Activated naive CD4-positive, alpha-beta T cell treated with anti-CD3 and anti-CD28 coated beads, Interleukin-2, amount 50 U/mL, for 16 hours (primary cell): ENCODE measurements around the gene PITHD1.
"Not testable (repeated sequence)": the region's sequence is repeated elsewhere in the genome, so short reads cannot be mapped to it uniquely, and the experiment has no call there.

Experiments used
- DNase-seq: peaks from one replicate; pipeline ENCODE4 v3.0.0-alpha.2; 2020

The PITHD1 gene

GRCh38 chr1:23777979-23778814 is at the start of gene PITHD1:
Gene PITHD1 (plus strand): TSS chr1:23778418. CDS start chr1:23778516, 98 bp downstream.
- DNase-seq, result peak; percentile 81

DNA sequence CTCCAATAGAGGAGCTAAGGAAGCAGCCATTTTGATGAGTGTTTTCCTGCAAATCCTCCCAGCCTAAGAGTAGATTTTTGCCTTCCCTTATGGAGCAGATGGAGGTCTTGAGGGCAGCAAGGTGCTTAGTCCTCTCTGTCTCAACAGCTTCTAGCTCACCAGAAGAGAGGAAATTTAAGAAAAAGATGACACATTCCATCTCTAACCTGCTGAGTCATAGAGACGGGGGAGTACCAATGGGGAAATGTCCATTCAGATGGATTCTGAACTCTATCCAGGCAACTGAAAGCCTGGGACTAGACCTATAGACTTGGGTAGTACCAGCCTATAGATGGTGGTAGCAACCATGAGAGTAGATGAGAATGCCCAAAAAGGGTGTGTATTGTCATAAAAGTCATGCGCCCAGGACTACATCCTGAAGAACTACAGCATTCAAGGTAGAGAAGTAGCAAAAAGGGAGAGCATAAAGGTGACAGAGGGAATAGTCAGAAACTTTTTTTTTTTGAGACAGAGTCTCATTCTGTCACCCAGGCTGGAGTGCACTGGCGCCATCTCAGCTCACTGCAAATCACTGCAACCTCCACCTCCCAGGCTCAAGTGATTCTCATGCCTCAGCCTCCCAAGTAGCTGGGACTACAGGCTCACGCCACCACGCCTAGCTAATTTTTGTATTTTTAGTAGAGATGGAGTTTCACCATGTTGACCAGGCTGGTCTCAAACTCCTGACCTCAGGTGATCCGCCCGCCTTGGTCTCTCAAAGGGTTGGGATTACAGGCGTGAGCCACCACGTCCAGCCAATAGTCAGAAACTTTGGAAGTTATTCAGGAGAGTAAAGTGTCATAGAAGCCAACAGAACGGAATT is 45.6 kb upstream of the PITHD1 start:
- DNase-seq, result no peak

DNA sequence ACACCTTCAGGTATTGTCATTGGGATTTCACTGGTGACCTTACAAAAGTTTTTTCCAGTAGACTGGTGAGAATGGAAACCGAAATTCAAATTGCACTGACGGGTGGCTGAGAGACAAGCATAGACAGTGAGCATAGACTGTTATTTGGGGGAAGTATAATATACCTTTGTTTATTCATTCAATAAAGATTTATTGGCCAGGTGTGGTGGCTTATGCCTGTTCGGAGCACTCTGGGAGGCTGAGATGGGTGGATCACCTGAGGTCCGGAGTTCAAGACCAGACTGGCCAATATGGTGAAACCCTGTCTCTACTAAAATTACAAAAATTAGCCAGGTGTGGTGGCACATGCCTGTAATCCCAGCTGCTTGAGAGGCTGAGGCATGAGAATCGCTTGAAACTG is 44.9 kb upstream of the PITHD1 start:
- DNase-seq, result not testable (repeated sequence)

- no peak for DNase-seq
These were observed 41.6 kb upstream of the PITHD1 start for GRCh38 chr1:23736437-23737134.

GRCh38 chr1:23741609-23742008 is 36.6 kb upstream of the PITHD1 start:
- DNase-seq, result no peak

DNA sequence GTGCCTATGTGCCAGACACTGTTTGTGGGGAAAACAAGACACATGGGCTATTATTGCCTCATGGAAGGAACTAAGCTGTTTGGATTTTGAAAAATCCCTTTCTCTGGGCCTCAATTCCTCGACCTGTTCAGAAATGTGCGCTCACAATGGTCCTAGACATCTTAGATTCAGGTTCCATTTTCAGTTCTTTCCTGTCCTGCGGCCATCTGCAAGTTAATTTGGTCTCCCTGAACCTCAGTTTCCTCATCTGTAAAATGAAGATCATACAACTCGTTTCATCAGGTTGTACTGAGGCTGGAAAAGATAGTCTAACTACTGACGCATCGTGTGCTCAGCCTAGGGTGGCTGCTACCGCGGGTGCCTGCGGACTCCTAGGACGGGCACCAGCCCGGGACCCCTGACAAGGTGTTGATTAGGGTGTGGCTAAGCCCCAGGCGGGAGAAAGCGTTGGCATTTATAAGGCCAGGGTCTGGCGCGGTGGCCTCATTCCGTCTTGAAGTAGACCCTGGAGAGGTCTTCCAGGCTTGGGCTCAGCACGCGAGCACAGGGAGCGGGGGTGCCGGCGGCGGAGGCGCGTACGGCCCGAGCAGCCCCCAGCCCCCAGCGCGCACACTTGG is 35.4 kb upstream of the PITHD1 start:
- no peak for DNase-seq

- DNase-seq, result peak; percentile 82
These were observed 34.7 kb upstream of the PITHD1 start, which contains the start of gene ELOA for GRCh38 chr1:23743287-23744152. Gene ELOA (plus strand): TSS chr1:23743471. CDS start chr1:23743504, 33 bp downstream.

DNA sequence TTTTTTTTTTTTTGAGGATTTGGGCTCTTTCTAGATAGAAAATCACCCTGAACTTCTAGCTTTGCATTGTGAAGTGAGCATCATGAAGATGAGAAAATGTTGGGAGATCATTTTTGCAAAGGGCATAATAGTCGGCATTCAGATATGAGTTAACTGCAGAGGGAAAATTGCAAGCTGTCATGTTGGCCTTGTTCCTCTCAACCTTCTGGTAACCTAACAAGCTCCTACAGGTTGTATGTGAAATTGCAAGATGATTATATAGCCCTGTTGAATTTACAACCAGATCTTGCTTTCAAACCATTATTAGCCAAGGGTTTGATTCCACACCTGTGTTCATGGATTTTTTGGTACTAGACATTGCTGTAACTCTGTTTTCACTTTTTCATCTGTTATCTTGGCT is 32.7 kb upstream of the PITHD1 start:
- DNase-seq, result no peak

GRCh38 chr1:23748016-23748415 is 30.2 kb upstream of the PITHD1 start:
- no peak for DNase-seq

DNA sequence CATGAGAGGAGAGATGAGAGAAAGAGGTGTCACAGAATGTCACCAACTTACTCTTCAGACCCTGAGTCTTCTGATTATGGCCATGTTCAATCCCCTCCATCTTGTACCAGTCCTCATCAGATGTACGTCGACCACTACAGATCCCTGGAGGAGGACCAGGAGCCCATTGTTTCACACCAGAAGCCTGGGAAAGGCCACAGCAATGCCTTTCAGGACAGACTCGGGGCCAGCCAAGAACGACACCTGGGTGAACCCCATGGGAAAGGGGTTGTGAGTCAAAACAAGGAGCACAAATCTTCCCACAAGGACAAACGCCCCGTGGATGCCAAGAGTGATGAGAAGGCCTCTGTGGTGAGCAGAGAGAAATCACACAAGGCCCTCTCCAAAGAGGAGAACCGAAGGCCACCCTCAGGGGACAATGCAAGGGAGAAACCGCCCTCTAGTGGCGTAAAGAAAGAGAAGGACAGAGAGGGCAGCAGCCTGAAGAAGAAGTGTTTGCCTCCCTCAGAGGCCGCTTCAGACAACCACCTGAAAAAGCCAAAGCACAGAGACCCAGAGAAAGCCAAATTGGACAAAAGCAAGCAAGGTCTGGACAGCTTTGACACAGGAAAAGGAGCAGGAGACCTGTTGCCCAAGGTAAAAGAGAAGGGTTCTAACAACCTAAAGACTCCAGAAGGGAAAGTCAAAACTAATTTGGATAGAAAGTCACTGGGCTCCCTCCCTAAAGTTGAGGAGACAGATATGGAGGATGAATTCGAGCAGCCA is 27.0 kb upstream of the PITHD1 start:
- DNase-seq, result peak; percentile 13

- no peak for DNase-seq
These were observed 26.4 kb upstream of the PITHD1 start for GRCh38 chr1:23751815-23752200.

DNA sequence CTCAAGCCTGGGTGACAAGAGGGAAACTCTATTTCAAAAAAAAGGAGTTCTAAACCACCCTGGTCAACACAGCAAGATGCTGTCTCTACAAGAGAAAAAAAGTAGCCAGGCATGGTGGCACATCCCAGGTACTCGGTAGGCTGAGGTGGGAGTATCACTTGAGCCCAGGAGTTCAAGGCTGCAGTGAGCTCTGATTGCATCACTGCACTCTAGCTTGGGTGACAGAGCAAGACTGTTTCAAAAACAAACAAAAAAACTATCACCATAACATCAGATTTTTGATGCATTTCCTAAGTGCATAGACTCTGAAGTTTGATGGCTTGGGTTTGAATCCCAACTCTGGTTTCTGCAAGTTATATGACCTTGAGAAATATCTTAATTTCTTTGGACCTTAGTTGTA is 25.3 kb upstream of the PITHD1 start:
- DNase-seq, result no peak

GRCh38 chr1:23756676-23757075 is 21.5 kb upstream of the PITHD1 start:
- no peak for DNase-seq

DNA sequence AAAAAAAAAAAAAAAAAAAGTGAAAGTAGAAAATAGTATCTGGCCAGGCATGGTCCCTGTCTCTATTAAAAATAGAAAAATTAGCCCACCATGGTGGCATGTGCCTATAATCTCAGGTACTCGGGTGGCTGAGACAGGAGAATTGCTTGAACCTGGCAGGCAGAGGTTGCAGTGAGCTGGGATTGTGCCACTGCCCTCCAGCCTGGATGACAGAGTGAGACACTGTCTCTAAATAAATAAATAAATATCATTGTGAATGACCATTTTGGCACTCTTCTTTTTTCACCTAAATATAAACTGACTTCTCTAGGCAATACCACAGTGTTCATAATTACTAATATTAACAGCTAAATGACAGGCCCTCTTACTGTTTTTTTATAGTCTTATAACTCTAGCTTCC is 20.4 kb upstream of the PITHD1 start:
- no peak for DNase-seq

GRCh38 chr1:23759277-23759676 is 18.9 kb upstream of the PITHD1 start:
- DNase-seq, result no peak

- DNase-seq, result no peak
These were observed 15.1 kb upstream of the PITHD1 start for GRCh38 chr1:23763041-23763577.

GRCh38 chr1:23768733-23769132 is 9.5 kb upstream of the PITHD1 start:
- DNase-seq, result no peak

DNA sequence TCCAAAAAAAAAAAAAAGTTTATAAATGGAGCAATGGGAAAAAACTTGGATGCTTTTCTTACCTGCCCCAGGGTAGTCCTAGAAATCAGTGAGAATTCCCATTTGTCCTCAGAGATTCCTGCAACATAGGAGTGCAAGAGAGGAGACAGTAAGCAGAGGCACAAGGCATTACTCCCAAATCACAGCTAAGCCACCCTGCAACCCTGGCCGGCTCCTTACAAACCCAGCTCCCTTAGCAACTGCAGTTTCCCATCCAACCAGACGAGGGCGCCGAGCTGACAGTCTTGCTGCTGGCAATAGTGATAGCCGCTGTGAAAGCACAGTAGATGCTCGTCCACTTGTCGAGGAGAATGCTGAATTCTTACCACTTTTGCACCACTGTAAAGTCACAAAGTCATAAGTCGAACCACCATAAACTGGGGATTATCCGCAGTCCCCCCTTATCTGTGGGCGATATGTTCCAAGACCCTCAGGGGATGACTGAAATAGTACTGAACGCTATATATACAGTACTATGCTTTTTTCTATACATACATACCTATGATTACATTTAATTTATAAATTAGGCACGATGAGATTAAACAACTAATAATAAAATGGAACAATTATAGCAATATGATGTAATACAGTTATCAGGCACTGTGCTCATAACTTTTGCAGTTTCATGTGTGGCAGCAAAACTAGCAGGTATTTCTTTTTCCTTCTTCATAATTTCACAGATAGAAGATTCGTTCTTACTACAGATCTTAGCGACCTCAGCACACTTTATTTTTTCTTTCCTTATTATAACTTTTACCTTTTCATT is 6.0 kb upstream of the PITHD1 start:
- peak; percentile 86 for DNase-seq

- DNase-seq, result no peak
These were observed 5.4 kb upstream of the PITHD1 start for GRCh38 chr1:23772854-23773242.
